ENCODE data around the gene TMEM107. TPM values are rescaled to one million over a fixed set of nuclear protein-coding genes. Genes with fewer than 3 reads are reported as not detected.

Gene TMEM107
- total RNA-seq, 1 donor from 2014 or later = 6.7 TPM

DNA sequence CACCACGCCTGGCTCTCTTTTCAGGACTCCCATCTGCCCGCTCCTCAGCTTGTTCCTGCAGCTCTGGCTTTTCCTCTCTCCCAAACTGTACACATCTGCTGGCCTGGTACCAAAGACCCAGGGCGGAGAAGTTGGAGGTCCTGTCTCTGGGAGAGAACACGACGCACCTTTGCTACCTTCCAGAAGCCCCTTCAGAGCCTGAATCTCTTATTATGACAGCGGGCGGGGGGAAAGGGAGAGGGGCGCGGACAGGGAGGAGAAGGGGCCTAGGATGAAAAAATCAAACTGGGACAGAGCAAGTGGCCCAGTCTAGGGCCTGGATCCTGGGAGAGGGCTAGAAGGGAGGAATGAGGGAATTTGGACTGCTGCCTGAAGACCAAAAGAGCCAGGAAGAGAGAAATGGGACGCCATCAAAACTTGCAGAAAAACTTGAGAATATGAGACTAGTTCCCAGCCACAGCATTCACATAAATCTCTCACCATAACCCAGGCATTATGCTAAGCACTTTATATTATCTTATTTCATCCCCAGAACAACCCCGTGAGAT, 21.5 kb downstream of the TMEM107 start:
- ATAC-seq (no peak), DNase-seq (ENCODE audit: missing footprints) (no peak)
- intact Hi-C loops (cut with DNase I) = loop anchor here (2.0 to 10.0 kb wide), 3 partner anchors 32 to 672 kb away; partner anchors contain the start of genes CYB5D1, NAA38, POLR2A and SLC35G6

DNA sequence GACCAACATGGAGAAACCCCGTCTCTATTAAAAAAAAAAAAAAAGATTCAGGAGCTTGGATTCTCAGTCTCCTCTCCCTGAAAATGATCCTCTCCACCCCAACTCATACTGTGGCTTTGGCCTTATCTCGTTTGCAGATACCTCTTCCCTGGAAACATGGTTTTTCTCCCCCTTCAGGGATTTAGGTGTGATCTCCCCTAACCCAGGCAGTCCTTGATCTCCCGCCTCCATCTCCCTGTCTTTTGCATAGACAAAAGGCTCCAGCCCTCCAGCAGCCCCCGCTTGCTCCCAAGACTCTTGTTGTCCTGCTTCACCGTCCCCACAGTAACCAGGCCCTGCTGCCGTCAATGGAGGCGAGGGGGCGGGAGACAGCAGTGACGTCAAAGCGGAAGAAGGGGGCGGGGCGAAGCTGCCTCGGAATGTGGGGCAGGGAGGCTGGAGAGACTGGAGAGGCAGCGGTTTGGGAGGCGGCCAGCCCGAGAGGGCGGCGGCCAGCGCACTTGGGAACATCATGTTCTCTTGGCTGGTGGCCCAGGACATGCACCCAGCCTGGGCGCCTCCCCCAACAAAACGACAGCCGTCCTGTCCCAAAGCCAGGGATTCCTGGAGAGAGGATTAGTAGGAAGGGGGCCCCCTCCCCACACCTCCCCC, 22.1 kb downstream of the TMEM107 start:
- ATAC-seq = peak; percentile 55
- DNase-seq (ENCODE audit: missing footprints) = peak; percentile 99
- intact Hi-C loops (cut with DNase I) = loop anchor here (2.0 to 10.0 kb wide), 3 partner anchors 33 to 672 kb away; partner anchors contain the start of genes CYB5D1, NAA38, POLR2A and SLC35G6

GRCh38 chr17:8153525-8153956, 22.6 kb downstream of the TMEM107 start:
- DNase-seq (ENCODE audit: missing footprints) (no peak), ATAC-seq (peak; percentile 10)
- intact Hi-C loops (cut with DNase I) = loop anchor here (5.0 to 10.0 kb wide), 2 partner anchors 299 to 671 kb away; partner anchors contain the start of genes CYB5D1, NAA38, POLR2A and SLC35G6

DNA sequence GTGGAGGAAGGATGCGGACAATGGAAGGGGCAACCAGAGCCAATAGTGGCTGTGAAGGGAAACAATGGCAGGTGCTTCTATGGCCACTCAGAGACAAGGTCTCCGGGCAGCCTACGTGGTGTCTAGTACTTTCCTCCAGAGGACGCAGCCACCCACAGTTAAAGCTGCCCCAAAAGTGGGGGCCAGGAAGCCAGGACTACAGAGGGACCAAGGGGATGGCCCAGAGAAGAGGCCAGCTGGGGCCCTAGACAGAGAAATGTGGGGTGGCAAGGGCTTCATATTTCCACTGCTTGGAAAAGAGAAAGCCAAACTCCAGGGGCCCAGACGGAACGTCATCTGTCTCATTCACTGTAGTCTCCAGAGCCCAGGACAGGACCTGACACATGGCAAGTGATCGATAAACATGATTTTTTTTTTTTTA, 23.1 kb downstream of the TMEM107 start:
- intact Hi-C loops (cut with DNase I) = loop anchor here (5.0 to 10.0 kb wide), 2 partner anchors 298 to 671 kb away; partner anchors contain the start of genes CYB5D1, NAA38, POLR2A and SLC35G6
- ATAC-seq (no peak), DNase-seq (ENCODE audit: missing footprints) (no peak)

DNA sequence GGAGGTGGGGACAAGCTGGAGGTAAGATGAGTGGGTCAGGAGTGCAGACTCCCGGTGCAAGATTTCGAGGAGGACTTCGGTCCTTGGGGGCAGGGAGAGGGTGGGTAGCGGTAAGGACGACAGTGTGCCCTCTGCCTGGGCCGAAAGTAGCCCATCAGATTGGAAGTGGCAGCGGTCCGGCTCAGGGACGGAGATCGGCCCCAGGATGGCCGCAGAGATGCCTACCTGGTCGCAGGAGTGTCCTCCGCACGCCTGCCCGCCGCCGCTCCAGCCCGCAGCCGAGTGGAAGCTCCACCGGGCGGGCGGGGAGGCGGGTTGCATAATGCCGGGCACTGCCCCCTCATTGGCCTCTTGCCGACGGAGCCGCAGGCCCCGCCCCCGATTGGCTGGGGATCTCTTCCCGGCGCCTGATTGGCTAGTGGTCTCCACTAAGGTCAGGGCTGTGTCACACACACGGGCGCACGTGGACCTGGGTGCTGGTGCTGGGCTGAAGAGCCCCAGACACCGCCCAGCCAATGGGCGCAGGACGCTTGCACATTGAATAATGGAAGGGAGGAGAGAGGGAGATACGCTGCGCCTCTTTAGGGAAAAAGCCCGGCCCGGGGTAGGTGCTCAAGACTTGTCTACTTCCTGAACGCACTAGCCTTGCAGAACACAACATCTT, 23.9 kb downstream of the TMEM107 start, which contains the start of gene PER1:
PER1 (minus strand) TSS at position 293 of the 664 bp plus-strand sequence. CDS start 1,698 bp downstream, outside the sequence.
- DNase-seq (ENCODE audit: missing footprints) (peak; percentile 99), ATAC-seq (peak; percentile 66)
- intact Hi-C loops (cut with DNase I) = loop anchor here (5.0 to 10.0 kb wide), 2 partner anchors 297 to 670 kb away; partner anchors contain the start of genes CYB5D1, NAA38, POLR2A and SLC35G6

GRCh38 chr17:8151641-8152111, 24.5 kb downstream of the TMEM107 start:
- intact Hi-C loops (cut with DNase I) = loop anchor here (5.0 to 10.0 kb wide), 2 partner anchors 297 to 669 kb away; partner anchors contain the start of genes CYB5D1, NAA38, POLR2A and SLC35G6

GRCh38 chr17:8151120-8151640, 25.0 kb downstream of the TMEM107 start:
- peak; percentile 40 for ATAC-seq
- intact Hi-C loops (cut with DNase I) = loop anchor here (5.0 to 10.0 kb wide), 2 partner anchors 296 to 669 kb away; partner anchors contain the start of genes CYB5D1, NAA38, POLR2A and SLC35G6
- DNase-seq (ENCODE audit: missing footprints) = peak; percentile 95

More at GRCh38 chr17:8151641-8152111, 24.5 kb downstream of the TMEM107 start:
- DNase-seq (ENCODE audit: missing footprints) (peak; percentile 97), ATAC-seq (peak; percentile 40)

GRCh38 chr17:8150194-8151119, 25.7 kb downstream of the TMEM107 start:
- no peak for ATAC-seq
- no peak for DNase-seq (ENCODE audit: missing footprints)
- intact Hi-C loops (cut with DNase I) = loop anchor here (5.0 to 10.0 kb wide), 2 partner anchors 296 to 668 kb away; partner anchors contain the start of genes CYB5D1, NAA38, POLR2A and SLC35G6

DNA sequence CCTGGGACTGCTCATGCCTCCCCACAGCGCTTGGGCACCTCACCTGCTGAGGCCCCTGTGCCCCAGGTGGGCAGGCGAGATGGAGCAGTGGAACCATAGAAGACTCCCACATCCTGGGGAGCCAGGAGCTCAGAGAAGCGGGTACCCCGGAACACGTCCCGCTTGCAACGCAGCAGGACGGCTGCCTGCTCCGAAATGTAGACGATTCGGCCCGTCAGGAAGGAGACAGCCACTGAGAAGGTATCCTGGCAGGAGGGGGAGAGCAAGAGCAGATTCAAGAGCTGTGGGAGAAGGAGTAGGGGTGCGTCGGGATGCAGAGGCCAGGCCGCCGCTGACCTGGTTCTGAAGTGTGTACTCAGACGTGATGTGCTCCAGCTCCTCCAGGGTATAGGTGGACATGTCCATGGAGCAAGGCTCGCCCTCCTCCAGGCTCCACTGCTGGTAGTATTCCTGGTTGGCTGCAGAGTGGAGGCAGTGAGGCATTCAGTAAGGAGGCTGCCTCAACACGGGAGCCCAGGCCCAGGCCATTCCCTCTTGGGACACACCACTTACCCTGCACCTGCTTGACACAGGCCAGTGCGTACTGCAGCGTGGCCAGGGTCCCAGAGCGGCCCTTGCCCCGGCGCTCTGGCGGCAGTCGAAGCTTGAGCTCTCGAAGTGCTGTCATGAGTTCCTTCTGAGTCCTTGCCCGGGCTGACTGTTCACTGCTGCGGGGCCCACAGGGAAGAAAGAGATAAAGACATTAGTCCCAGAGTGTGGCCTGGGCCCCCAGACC, 26.6 kb downstream of the TMEM107 start:
- ATAC-seq = no peak
- no peak for DNase-seq (ENCODE audit: missing footprints)
- intact Hi-C loops (cut with DNase I) = loop anchor here (1.0 to 10.0 kb wide), 3 partner anchors 9 to 667 kb away; partner anchors contain the start of genes CYB5D1, NAA38, POLR2A and SLC35G6

- DNase-seq (ENCODE audit: missing footprints) (no peak), ATAC-seq (no peak)
- intact Hi-C loops (cut with DNase I) = no loop called here
Observed at GRCh38 chr17:8148560-8148959, 27.6 kb downstream of the TMEM107 start.

DNA sequence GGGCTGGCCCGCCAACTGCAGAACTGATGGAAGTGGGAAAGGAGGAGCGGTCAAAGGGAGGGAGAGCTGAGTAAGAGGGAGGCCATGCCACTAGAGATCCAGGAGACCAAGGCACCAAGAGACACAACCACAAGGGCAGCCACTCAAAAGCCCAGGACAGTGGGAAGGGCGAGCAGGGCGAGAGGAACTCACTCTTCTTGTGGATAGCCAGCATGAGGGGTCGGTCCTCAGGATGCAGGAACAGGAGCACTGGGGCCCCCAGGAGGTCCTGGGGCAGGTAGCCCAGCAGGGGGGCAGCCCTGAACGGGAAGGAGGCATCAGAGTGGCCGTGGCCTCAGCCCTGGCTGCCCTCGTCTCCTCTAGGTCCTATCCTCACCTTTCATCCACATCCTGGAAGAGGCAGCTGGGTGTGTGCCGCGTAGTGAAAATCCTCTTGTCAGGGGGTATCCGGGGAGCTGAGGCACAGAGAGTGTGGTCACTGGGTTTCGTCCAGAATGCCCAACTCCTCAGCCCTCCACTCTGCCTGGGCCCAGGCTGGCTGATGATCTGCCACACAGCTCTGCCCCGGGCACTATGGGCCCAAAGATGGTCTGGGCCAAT, 28.3 kb downstream of the TMEM107 start:
- DNase-seq (ENCODE audit: missing footprints) = no peak
- intact Hi-C loops (cut with DNase I) = no loop called here
- no peak for ATAC-seq

DNA sequence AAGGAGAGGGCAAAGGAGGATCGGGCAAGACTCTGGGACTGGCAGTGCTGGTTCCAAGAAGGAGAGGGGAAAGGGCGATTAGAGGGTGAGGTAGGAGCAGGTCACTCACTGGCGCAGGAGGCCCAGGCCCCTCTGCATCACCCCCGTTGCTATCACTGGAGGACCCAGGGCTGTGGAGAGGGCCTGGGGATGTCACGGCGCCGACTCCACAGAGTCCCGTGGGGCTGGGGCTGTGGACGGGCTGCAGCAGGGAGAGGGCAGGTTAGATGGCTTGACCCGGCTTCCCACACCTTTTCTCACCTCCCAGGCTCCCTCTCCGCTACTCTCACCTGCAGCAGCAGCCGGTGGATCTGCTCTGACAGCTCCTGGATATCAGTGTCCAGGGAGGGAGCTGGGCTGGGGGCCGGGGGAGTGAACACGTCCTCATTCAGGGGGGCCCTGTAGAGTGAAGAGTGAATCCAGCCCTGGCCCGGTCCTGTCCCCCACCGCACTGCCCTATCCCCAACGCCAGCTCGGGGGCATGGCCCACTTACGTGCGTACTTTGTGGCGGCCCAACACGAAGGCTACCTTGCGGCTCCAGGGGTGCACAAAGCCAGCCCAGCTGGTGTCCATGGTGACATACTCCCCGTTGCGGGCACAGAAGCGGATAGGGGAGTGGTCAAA, 28.9 kb downstream of the TMEM107 start:
- DNase-seq (ENCODE audit: missing footprints) = no peak
- intact Hi-C loops (cut with DNase I) = no loop called here

DNA sequence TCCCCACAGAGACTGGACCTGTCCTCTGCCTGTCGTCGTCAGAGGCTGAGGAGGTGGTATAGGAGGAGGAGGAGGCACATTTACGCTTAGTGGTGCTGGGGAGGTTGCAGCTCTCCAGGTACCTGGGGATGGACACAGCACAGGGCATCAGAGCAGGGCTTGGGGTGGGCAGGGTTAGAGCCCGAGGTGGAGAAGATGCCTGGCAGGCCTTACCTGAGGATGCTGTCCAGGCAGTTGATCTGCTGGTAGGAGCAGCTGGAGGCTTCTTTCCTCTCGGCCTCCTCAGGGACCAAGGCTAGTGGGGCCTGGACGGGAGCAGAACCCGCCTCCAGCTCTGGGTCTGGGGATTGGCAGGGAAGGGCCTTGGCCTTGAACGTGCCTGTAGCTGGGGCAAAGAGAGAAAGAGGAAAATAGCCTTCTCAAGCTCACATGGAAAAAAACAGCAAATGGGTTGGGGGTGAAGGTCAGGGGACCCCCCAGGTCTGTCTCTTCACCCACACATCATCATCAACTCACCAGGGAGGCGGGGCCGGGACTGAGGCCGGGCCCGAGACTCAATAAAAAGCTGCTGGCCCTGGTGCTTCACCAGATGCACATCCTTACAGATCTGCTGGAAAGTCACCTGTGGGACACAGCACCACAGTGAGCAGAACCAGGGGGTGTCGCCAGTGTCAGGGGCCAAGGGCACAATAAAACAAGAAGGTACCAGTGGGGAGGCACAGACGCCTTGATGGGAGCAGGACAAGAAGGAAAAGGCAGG, 29.6 kb downstream of the TMEM107 start:
- no peak for DNase-seq (ENCODE audit: missing footprints)
- ATAC-seq = no peak
- intact Hi-C loops (cut with DNase I) = no loop called here

More for the DNA sequence above, 28.9 kb downstream of the TMEM107 start:
- ATAC-seq = no peak

- intact Hi-C loops (cut with DNase I) = no loop called here
- no peak for DNase-seq (ENCODE audit: missing footprints)
- ATAC-seq = no peak
Observed at GRCh38 chr17:8145811-8146210, 30.4 kb downstream of the TMEM107 start.
